Ovary (tissue), 9 donors: Measurements from ENCODE around the gene SORCS2. TPM values are rescaled to one million over a fixed set of nuclear protein-coding genes. Genes with fewer than 3 reads are reported as not detected.

Experiments used
- DNase-seq, 5 donors: peaks; one replicate each; pipeline ENCODE4 v3.0.0-alpha.2; 2019 to 2020
- H3K27ac ChIP-seq, 2 donors: fragments of 200-600 bp; one replicate each; pipeline versions ENCODE4 v1.5.1 to v1.8.0; 2019 to 2022
- H3K27me3 ChIP-seq: fragments of 200-600 bp; one replicate; pipeline ENCODE4 v1.8.0; 2022
- H3K36me3 ChIP-seq: fragments of 200-600 bp; sonication (generic); one replicate; pipeline ENCODE4 v1.5.1; 2019
- H3K4me1 ChIP-seq: one replicate; pipeline ENCODE4 v1.8.1; 2013; ENCODE audit warnings: mild to moderate bottlenecking, moderate library complexity; ENCODE audit not compliant: insufficient read depth
- H3K4me3 ChIP-seq: fragments of 200-600 bp; sonication (generic); one replicate; pipeline ENCODE4 v1.5.1; 2017
- H3K9me3 ChIP-seq, 2 donors: fragments of 200-600 bp in 1 of 2; sonication (generic) in 1 of 2; one replicate each; pipeline versions ENCODE4 v1.5.1 to v1.8.1; 2013 to 2019; ENCODE audit warnings: mild to moderate bottlenecking in 1 of 2, moderate library complexity in 1 of 2
- EP300 ChIP-seq: sonication (generic); formaldehyde crosslinking; IDR thresholded peaks from one replicate; pipeline ENCODE4 v1.6.1; 2017; ENCODE audit warnings: antibody characterized with exemption
- POLR2A ChIP-seq: fragments of 450-650 bp; IDR thresholded peaks from one replicate; pipeline ENCODE4 v1.6.1; 2017; ENCODE audit warnings: antibody characterized with exemption, mild to moderate bottlenecking, moderate library complexity
- WGBS, 3 donors: extraction: QIAGEN DNeasy Blood & Tissue Kit in 1 of 3; methylation state at CpG; one replicate each; pipeline versions ENCODE4 v1.1.5 to v1.1.7; 2013 to 2017; 5-methylcytosine and 5-hydroxymethylcytosine counted together
- intact Hi-C, 4 donors: fragments of 100-400 bp; cut with DNase I; formaldehyde crosslinking; loops; one replicate each; pipeline versions ENCODE4 v1.11.0 to v1.15.1; 2022 to 2023
- polyA plus RNA-seq, 2 donors: library from polyadenylated mRNA; stranded (reverse); fragments of 200-250 nt in 1 of 2; fragments of 350-450 nt in 1 of 2; fragmentation: Illumina TruSeq in 1 of 2; extraction: RNeasy Lipid Tissue Mini Kit (QIAGEN cat#74804) in 1 of 2; gene quantifications; one replicate each; pipeline ENCODE4 v1.2.3, GENCODE V29; 2013 to 2014
- total RNA-seq, 7 donors: library from RNA; depleted of rRNA in 2 of 7; stranded (reverse); fragments of >200 nt in 2 of 7; fragmentation: NEBNext Ultra II Directional in 3 of 7; extraction: Animal tissue kit (Norgen Biotek cat#: 25700) in 3 of 7; gene quantifications; one replicate each; pipeline versions ENCODE4 v1.1.0 to v1.2.4, GENCODE V29; 2016 to 2023
- TF ChIP-seq, protein P1 (sequence below), 3 donors: fragments of 450-650 bp in 2 of 3; fragments of 200-600 bp in 1 of 3; IDR thresholded peaks; one replicate each; pipeline versions ENCODE4 v1.5.1 to v1.8.0; 2016 to 2022; ENCODE audit warnings: antibody characterized with exemption in 3 of 3, mild to moderate bottlenecking in 1 of 3
- donor health status: DM: no; HTN: no; CAD: no; lungs with moderate emphysema.
- donor health status: DM: no; HTN: no; CAD: no.
- donor health status: Bipolar disorder and iron deficiency.
- donor health status: DM: yes; HTN: yes; CAD: no.
- donor health status: DM: no; HTN: no; CAD: no.
- donor health status: DM: yes; HTN: yes; CAD: no.

The SORCS2 gene
- total and polyA plus RNA-seq, 9 donors, result 0.60 to 23.9 (median 7.1) TPM

DNA sequence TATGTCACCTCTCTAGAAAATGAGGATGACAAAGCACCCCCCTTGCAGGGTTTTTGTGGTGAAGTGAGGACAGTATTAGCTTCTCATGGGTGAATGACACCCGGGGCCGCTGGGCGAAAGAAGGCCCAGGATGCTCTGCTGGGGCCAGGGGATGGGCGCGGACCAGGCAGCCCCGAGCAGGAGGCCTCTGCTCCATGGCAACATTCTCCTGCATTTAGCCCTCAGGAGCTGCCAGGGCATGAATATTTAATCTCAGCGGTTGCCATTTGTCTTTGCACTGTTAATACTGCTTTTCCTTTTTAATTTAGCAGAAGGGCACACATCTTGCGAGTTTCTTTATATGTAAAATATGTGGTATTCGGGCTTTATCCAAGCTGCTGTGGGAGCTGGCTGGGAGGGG is 272.7 kb downstream of the SORCS2 start:
- Histone ChIP-seq H3K9me3 (no peaks in the 10 kb centered on the region), H3K36me3 (no peaks in the 10 kb centered on the region), H3K27me3 (no peaks in the 10 kb centered on the region), H3K4me3 (no peak overlapping the region), H3K4me1 (peaks cover 24% of the 10 kb centered on the region), H3K27ac (no peak overlapping the region)
- 87 to 96% (median 92%) methylated on average over 9 of the region's 9 CpGs for WGBS, 3 donors
- TF ChIP-seq POLR2A (no peak), EP300 (no peak)
- TF ChIP-seq, protein P1, sequence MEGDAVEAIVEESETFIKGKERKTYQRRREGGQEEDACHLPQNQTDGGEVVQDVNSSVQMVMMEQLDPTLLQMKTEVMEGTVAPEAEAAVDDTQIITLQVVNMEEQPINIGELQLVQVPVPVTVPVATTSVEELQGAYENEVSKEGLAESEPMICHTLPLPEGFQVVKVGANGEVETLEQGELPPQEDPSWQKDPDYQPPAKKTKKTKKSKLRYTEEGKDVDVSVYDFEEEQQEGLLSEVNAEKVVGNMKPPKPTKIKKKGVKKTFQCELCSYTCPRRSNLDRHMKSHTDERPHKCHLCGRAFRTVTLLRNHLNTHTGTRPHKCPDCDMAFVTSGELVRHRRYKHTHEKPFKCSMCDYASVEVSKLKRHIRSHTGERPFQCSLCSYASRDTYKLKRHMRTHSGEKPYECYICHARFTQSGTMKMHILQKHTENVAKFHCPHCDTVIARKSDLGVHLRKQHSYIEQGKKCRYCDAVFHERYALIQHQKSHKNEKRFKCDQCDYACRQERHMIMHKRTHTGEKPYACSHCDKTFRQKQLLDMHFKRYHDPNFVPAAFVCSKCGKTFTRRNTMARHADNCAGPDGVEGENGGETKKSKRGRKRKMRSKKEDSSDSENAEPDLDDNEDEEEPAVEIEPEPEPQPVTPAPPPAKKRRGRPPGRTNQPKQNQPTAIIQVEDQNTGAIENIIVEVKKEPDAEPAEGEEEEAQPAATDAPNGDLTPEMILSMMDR (IDR thresholded peaks at IDR 0.05), result no peak
- DNase-seq, result no peak
- intact Hi-C loops, result loop anchor here in 1 of 4 donors (10.0 kb wide), 1 partner anchor 250 kb away; no protein-coding TSS in a partner anchor

DNA sequence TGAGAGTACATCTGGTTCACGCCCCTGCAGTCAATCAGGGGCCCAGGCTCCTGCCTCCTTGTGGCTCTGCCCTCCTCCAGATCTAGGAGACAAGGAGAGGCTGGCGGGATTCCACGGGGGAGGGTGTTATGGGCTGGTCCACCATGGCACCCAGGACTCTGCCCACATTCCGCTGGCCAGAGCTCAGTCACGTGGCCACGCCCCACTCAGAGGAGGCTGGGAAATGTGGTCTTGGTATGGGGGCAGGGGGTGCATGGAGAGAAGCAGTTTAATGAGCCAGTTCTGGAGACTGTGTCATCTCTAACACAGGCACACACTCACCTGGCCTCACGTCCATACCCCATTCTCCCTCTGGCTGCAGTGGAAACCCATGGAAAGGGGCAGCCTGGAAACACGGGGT is 273.9 kb downstream of the SORCS2 start:
- H3K27me3 ChIP-seq, result no peaks in the 10 kb centered on the region
- no peaks in the 10 kb centered on the region for H3K9me3 ChIP-seq
- WGBS, 3 donors, result 86 to 95% (median 93%) methylated on average over 8 of the region's 8 CpGs
- no peak for TF ChIP-seq POLR2A
- no peak for TF ChIP-seq EP300
- TF ChIP-seq, protein P1 (IDR thresholded peaks at IDR 0.05), result no peak
- H3K36me3 ChIP-seq, result no peaks in the 10 kb centered on the region
- no peak overlapping the region for H3K4me3 ChIP-seq
- DNase-seq, result no peak
- intact Hi-C loops, result loop anchor here in 1 of 4 donors (10.0 kb wide), 1 partner anchor 249 kb away; no protein-coding TSS in a partner anchor
- peaks cover 12% of the 10 kb centered on the region for H3K4me1 ChIP-seq
- H3K27ac ChIP-seq, result no peak overlapping the region

DNA sequence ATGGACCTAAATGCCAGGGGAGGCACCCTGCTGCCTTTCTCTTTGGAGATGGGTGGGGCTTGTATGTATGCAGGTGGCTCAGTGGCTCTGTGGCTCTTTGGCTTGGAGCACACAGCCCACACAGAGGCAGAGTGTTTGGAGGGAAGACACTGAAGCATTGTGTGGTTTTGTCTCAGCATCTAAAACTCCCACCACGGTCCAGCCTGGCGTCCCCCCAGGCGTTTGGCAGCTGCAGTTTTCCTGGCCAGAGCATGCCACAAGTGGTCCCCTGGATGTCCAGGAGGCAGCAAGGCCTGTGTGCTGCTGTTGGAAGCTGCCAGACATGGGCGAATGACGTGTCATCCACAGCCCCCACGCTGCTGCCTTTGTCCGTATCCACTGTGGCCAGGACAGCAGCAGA is 274.6 kb downstream of the SORCS2 start:
- intact Hi-C loops, result loop anchor here in 1 of 4 donors (10.0 kb wide), 1 partner anchor 248 kb away; no protein-coding TSS in a partner anchor
- Histone ChIP-seq H3K4me3 (no peak overlapping the region), H3K36me3 (no peaks in the 10 kb centered on the region), H3K27ac (no peak overlapping the region), H3K9me3 (no peaks in the 10 kb centered on the region), H3K4me1 (peaks cover 8% of the 10 kb centered on the region), H3K27me3 (no peaks in the 10 kb centered on the region)
- DNase-seq, result no peak
- no peak for TF ChIP-seq POLR2A
- TF ChIP-seq, protein P1 (IDR thresholded peaks at IDR 0.05), result no peak
- TF ChIP-seq EP300, result no peak
- 87 to 92% (median 92%) methylated on average over 7 of the region's 7 CpGs for WGBS, 3 donors

DNA sequence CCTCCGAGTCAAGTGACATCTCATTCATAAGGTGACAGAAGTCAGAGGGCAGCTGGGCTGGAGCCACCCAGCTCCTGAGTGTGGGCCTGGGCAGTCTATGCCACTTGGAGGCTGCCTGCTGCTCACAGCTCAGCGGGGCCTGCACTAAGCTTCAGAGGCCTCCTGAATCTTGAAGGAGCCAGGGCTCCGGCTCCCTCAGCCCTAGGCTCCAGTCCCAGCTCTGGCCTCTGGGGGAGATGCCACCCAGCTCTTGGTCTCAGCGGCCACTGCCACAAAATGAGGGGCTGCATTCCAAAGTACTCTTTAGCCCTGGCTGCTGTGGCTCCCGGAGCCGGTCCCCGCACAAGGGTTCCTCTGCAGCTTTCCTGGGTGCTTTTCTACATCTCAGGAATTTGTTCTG is 275.1 kb downstream of the SORCS2 start:
- 90 to 94% (median 94%) methylated on average over 7 of the region's 7 CpGs for WGBS, 3 donors
- no peak for DNase-seq
- Histone ChIP-seq H3K9me3 (no peaks in the 10 kb centered on the region), H3K4me3 (no peak overlapping the region), H3K36me3 (no peaks in the 10 kb centered on the region), H3K4me1 (peaks cover 6% of the 10 kb centered on the region), H3K27me3 (no peaks in the 10 kb centered on the region), H3K27ac (no peak overlapping the region)
- intact Hi-C loops, result loop anchor here in 1 of 4 donors (10.0 kb wide), 1 partner anchor 247 kb away; no protein-coding TSS in a partner anchor
- TF ChIP-seq POLR2A (no peak), EP300 (no peak)
- TF ChIP-seq, protein P1 (IDR thresholded peaks at IDR 0.05), result no peak
